Colonic mucosa (tissue), 4 donors: ENCODE measurements around the gene RNF215. TPM values are rescaled to one million over a fixed set of nuclear protein-coding genes. Genes with fewer than 3 reads are reported as not detected.

ENCODE experiments used
- DNase-seq: peaks from one replicate; pipeline ENCODE4 v3.0.0-alpha.2; 2020
- H3K27ac ChIP-seq: fragments of 200-600 bp; one replicate; pipeline ENCODE4 v1.8.0; 2021
- H3K27me3 ChIP-seq: fragments of 200-600 bp; one replicate; pipeline ENCODE4 v1.8.0; 2021
- H3K36me3 ChIP-seq: fragments of 200-600 bp; one replicate; pipeline ENCODE4 v1.8.0; 2021
- H3K4me1 ChIP-seq: fragments of 200-600 bp; one replicate; pipeline ENCODE4 v1.8.0; 2021; ENCODE audit warnings: mild to moderate bottlenecking
- H3K4me3 ChIP-seq: fragments of 200-600 bp; one replicate; pipeline ENCODE4 v1.8.0; 2021
- H3K9ac ChIP-seq, 2 donors: one replicate each; pipeline ENCODE4 v1.7.0; 2013; ENCODE audit warnings: control low read depth in 2 of 2, low read depth in 2 of 2, low read length in 2 of 2
- H3K9me3 ChIP-seq: fragments of 200-600 bp; one replicate; pipeline ENCODE4 v1.8.0; 2021
- CTCF ChIP-seq: fragments of 200-600 bp; IDR thresholded peaks from one replicate; pipeline ENCODE4 v1.8.0; 2022; ENCODE audit warnings: antibody characterized with exemption, mild to moderate bottlenecking
- intact Hi-C: fragments of 100-400 bp; cut with DNase I; formaldehyde crosslinking; loops from one replicate; pipeline ENCODE4 v1.14.1; 2022
- total RNA-seq, 2 donors: library from RNA; stranded (reverse); fragmentation: NEBNext Ultra II Directional in 1 of 2; extraction: Animal tissue kit (Norgen Biotek cat#: 25700) in 1 of 2; gene quantifications; one replicate each; pipeline ENCODE4 v1.2.1, GENCODE V29; 2021
- donor health status: healthy.
- donor health status: DM: no; HTN: no; CAD: no.
- donor health status: DM: no; HTN: no; CAD: no.

Gene RNF215
- 1 to 10 TPM; 5.8 to 9.4 TPM for total RNA-seq

- no peaks in the 10 kb centered on the region for H3K9me3 ChIP-seq
- H3K36me3 ChIP-seq: no peaks in the 10 kb centered on the region
- peak; percentile 89 for TF ChIP-seq CTCF
- H3K27ac ChIP-seq: no peak within 1 kb of the TSS
- intact Hi-C loops: loop anchor here (2.0 to 5.0 kb wide), 3 partner anchors 100 to 280 kb away; no protein-coding TSS in a partner anchor
- peak within 1 kb of the TSS; percentile 66 to 78 for H3K9ac ChIP-seq
- peaks cover 5% of the 10 kb centered on the region for H3K4me1 ChIP-seq
- peak within 1 kb of the TSS; percentile 44 for H3K4me3 ChIP-seq
- DNase-seq: peak; percentile 85
- no peaks in the 10 kb centered on the region for H3K27me3 ChIP-seq
Observed at GRCh38 chr22:30386960-30387827, at the start of gene RNF215. Gene RNF215 (minus strand): TSS chr22:30387411. CDS start chr22:30387313, 98 bp downstream.

GRCh38 chr22:30436196-30436595 is 49.0 kb upstream of the RNF215 start:
- intact Hi-C loops: no loop called here
- Histone ChIP-seq H3K27ac (no peak overlapping the region), H3K4me1 (no peaks in the 10 kb centered on the region), H3K9me3 (no peaks in the 10 kb centered on the region), H3K36me3 (no peaks in the 10 kb centered on the region), H3K27me3 (no peaks in the 10 kb centered on the region), H3K4me3 (no peak overlapping the region), H3K9ac (no peak overlapping the region)
- no peak for DNase-seq
- no peak for TF ChIP-seq CTCF

- H3K4me1 ChIP-seq: no peaks in the 10 kb centered on the region
- peak; percentile 35 for DNase-seq
- intact Hi-C loops: no loop called here
- no peaks in the 10 kb centered on the region for H3K36me3 ChIP-seq
- no peak overlapping the region for H3K4me3 ChIP-seq
- H3K27me3 ChIP-seq: no peaks in the 10 kb centered on the region
- TF ChIP-seq CTCF: no peak
- H3K9me3 ChIP-seq: no peaks in the 10 kb centered on the region
- H3K9ac ChIP-seq: no peak overlapping the region
- peak overlapping the region; percentile 32 for H3K27ac ChIP-seq
Observed at GRCh38 chr22:30435674-30436126, 48.5 kb upstream of the RNF215 start.

GRCh38 chr22:30434843-30435242 is 47.6 kb upstream of the RNF215 start:
- H3K27ac ChIP-seq: no peak overlapping the region

GRCh38 chr22:30433773-30434172 is 46.6 kb upstream of the RNF215 start:
- Histone ChIP-seq H3K9me3 (no peaks in the 10 kb centered on the region), H3K36me3 (no peaks in the 10 kb centered on the region), H3K9ac (no peak overlapping the region), H3K4me1 (no peaks in the 10 kb centered on the region), H3K4me3 (no peak overlapping the region), H3K27ac (no peak overlapping the region), H3K27me3 (no peaks in the 10 kb centered on the region)
- DNase-seq: no peak
- TF ChIP-seq CTCF: no peak
- intact Hi-C loops: no loop called here

More at GRCh38 chr22:30434843-30435242, 47.6 kb upstream of the RNF215 start:
- H3K4me3 ChIP-seq: no peak overlapping the region
- H3K27me3 ChIP-seq: no peaks in the 10 kb centered on the region
- no peaks in the 10 kb centered on the region for H3K9me3 ChIP-seq
- no peak for TF ChIP-seq CTCF
- H3K4me1 ChIP-seq: no peaks in the 10 kb centered on the region
- H3K9ac ChIP-seq: no peak overlapping the region
- no peak for DNase-seq
- H3K36me3 ChIP-seq: no peaks in the 10 kb centered on the region
- intact Hi-C loops: no loop called here
